Activated naive CD4-positive, alpha-beta T cell treated with anti-CD3 and anti-CD28 coated beads, Interleukin-2, amount 50 U/mL, for 24 hours (primary cell): ENCODE measurements around the gene MAP3K15.
A peak's percentile ranks its signal among the peaks of the same experiment; 100 is the strongest.
"Not testable (repeated sequence)": the region's sequence is repeated elsewhere in the genome, so short reads cannot be mapped to it uniquely, and the experiment has no call there.

ENCODE experiments used
- H3K27ac Mint-ChIP-seq: one replicate; pipeline ENCODE4 v1.8.0; 2021; ENCODE audit warnings: mild to moderate bottlenecking, mixed read lengths
- H3K27me3 Mint-ChIP-seq: one replicate; pipeline ENCODE4 v1.8.0; 2021; ENCODE audit warnings: mixed read lengths
- H3K36me3 Mint-ChIP-seq: one replicate; pipeline ENCODE4 v1.8.0; 2021; ENCODE audit warnings: mixed read lengths
- H3K4me1 Mint-ChIP-seq: one replicate; pipeline ENCODE4 v1.8.0; 2021; ENCODE audit warnings: mixed read lengths
- H3K4me3 Mint-ChIP-seq: one replicate; pipeline ENCODE4 v1.8.0; 2021; ENCODE audit warnings: mild to moderate bottlenecking, mixed read lengths
- H3K9me3 Mint-ChIP-seq: one replicate; pipeline ENCODE4 v1.8.0; 2021; ENCODE audit warnings: mixed read lengths

Gene MAP3K15

DNA sequence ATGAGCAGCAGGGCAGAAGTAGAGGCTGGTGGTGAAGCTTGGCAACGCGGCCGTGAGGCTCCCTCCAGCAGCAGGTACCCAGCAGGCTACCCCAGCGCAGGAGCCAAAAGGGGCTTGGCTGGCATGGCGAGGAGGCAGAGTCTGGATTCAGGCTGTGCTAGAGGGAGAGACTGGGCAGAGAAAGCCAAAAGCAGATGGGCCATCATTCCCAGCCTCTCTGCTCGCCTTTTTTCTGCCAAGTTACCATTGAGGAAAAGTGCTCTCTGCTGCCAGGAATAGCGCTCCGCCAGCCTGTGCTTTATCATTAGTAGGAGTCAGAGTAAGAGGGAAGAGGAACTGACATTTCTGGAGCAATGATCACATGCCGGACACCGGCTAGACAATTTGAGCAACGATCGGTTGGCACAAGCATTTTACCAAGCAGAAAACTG, 28.7 kb upstream of the MAP3K15 start:
- Mint-ChIP-seq H3K27me3 (no peaks in the 10 kb centered on the region), H3K27ac (no peak overlapping the region), H3K9me3 (no peaks in the 10 kb centered on the region), H3K4me3 (no peak overlapping the region), H3K36me3 (peaks cover 14% of the 10 kb centered on the region), H3K4me1 (peaks cover 14% of the 10 kb centered on the region)

DNA sequence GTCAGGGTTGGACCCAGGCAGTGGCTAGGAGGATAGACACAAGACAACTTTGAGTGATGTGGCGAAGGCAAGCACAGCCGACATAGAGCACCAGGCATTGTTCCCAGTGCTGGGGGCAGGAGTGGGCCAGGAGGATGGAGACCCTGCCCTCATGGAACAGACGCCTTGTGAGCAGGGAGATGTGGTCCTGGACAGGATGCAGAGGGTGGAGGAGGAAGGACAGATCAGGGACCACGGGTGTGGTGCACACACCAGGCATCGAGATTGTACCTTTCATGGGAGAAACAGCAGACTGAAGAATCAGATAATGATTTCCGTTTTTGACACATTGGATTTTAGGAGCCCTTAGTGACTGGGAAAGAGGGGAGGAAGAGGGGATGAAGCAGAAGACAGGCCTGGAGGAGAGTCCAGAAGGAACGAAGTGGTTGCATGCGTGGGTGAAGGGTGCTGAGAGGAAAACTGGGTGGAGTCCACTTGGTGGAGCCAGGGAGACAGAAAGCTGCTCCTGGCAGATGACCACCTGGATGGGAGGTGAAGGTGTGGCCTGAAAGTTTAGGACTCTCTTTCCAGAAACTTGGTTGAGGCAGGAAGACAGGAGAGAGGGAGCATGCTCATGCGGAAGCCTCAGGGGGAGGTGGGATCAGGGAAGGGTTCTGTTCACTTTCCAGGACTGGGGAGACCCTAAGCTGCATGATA, 27.9 kb upstream of the MAP3K15 start:
- Mint-ChIP-seq H3K9me3 (no peaks in the 10 kb centered on the region), H3K27me3 (no peaks in the 10 kb centered on the region), H3K27ac (peak overlapping the region; percentile 20), H3K36me3 (peaks cover 11% of the 10 kb centered on the region), H3K4me1 (peaks cover 8% of the 10 kb centered on the region), H3K4me3 (no peak overlapping the region)

DNA sequence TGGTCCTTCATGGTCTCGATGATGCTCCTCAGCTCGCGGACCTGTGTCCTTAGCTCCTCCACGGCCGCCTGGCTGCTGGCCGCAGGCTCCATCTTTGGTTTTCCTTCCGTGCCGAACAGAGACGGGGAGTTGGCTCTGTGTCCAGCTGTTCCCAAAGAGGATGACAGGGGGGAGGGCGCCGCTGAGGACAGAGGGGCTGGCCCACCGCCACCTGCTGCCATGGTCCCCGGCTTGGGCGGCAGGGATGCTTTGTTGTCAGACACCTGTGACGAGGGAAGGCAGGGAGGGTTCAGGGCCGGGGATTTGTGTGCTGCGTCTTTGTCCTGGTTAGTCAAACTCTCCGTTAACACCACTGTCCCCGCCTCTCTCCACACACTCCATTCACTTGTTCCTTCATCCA, 26.6 kb upstream of the MAP3K15 start:
- Mint-ChIP-seq H3K27ac (no peak overlapping the region), H3K4me1 (peaks cover 5% of the 10 kb centered on the region), H3K36me3 (peaks cover 8% of the 10 kb centered on the region), H3K27me3 (no peaks in the 10 kb centered on the region), H3K9me3 (no peaks in the 10 kb centered on the region), H3K4me3 (no peak overlapping the region)

DNA sequence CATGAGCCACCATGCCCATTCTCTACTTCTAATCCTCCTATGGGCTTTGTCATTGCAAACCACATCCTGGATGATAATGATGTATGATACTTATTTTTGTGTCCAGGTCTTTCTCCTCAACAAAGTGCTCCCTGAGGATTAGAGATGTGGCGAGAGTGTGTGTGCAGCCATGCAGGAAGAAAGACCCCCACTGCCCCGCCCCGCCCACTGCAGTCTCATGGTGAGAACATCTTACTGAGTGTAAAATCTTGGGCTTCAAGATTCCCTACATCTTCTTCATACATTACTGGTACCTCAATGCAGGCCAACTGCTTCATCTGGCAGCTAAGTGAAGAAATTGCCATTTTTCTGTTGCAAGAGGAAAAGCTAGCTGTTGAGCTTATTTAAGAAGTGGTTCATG, 25.9 kb upstream of the MAP3K15 start:
- Mint-ChIP-seq H3K9me3 (no peaks in the 10 kb centered on the region), H3K4me3 (no peak overlapping the region), H3K36me3 (peaks cover 8% of the 10 kb centered on the region), H3K27ac (no peak overlapping the region), H3K4me1 (peaks cover 5% of the 10 kb centered on the region), H3K27me3 (no peaks in the 10 kb centered on the region)

DNA sequence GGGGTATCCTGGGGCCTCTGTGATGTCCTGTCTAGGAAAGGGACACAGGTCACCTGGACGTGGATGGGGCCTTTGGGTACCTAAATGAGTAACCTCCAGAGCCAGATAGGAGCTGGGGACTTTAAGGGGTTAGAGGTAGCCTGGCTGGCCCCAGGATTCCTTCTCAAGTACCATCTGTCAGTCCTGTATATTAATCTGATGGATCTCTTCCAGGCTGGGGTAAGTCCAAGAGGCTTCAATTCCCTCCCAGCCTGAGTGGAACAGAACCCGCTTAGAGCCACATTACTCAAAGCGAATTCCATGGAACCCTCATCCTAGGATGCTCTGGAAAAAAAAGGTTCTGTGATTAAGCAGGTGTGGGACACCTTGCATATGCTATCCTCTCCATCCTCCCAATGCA, 24.8 kb upstream of the MAP3K15 start:
- no peak overlapping the region for H3K4me3 Mint-ChIP-seq
- no peaks in the 10 kb centered on the region for H3K9me3 Mint-ChIP-seq
- H3K36me3 Mint-ChIP-seq, result peaks cover 8% of the 10 kb centered on the region
- no peak overlapping the region for H3K27ac Mint-ChIP-seq
- peaks cover 5% of the 10 kb centered on the region for H3K4me1 Mint-ChIP-seq
- H3K27me3 Mint-ChIP-seq, result no peaks in the 10 kb centered on the region

DNA sequence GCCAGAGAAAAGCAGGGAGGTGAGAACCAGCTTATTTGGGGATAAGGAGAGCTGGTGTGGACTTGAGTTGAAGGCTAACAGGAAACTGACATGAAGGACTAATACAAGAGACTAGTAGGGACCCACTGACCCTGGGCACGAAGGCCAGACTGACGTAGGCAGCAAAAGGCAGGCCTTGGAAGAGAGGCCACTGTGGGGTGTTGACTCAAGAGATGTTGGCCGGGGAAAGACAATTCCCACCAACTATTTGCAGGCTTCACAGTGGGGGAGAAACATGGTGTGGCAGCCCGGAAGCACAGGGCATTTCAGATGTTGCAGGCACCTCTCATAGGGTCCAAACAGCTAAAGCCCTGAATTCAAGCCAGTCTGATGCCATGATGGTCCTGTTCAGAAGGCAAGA, 24.4 kb upstream of the MAP3K15 start:
- no peak overlapping the region for H3K4me3 Mint-ChIP-seq
- H3K27me3 Mint-ChIP-seq, result no peaks in the 10 kb centered on the region
- peak overlapping the region; percentile 61 for H3K27ac Mint-ChIP-seq
- H3K36me3 Mint-ChIP-seq, result peaks cover 8% of the 10 kb centered on the region
- no peaks in the 10 kb centered on the region for H3K9me3 Mint-ChIP-seq
- peaks cover 2% of the 10 kb centered on the region for H3K4me1 Mint-ChIP-seq

DNA sequence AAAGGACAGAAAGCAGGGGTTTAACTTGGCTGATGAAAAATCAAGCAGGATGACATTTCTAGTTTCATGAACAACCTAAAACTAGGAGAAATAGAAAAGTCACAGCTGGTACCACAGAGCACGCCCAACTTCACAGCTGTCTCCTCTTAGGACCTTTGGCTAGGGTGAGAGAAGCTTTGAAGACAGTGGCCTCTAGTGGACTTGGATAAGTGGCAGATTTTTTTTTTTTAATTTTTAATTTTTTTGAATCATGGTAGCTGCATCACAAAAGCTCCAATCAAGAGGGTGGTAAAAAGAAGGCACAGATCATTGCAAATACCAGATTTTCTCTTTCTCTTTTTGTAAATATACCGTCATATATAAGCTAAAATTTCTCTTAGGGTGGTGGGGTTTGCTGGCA, 20.2 kb upstream of the MAP3K15 start:
- H3K4me1 Mint-ChIP-seq, result no peaks in the 10 kb centered on the region
- peak overlapping the region; percentile 51 for H3K27ac Mint-ChIP-seq
- peaks cover 4% of the 10 kb centered on the region for H3K36me3 Mint-ChIP-seq
- no peak overlapping the region for H3K4me3 Mint-ChIP-seq
- H3K27me3 Mint-ChIP-seq, result no peaks in the 10 kb centered on the region
- H3K9me3 Mint-ChIP-seq, result no peaks in the 10 kb centered on the region

DNA sequence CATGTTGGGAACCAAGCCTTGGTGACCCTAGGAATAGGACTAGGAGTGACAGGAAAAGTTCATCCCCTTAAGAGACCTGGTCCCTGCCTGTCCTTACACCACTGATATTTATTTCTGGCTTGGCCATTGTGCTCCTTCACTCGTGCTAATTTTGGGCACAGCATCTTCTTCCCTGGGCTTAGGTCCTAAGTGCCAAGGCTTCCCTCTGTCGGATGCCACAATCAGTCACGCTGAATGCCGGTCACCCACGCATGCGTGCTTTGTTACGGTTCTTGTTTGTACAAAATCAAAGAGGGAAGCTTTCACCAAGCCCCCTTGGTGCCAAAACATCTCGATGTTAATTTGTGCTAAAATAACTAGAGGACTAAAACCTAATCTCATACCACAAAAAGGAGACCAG, 17.4 kb upstream of the MAP3K15 start:
- H3K4me3 Mint-ChIP-seq, result no peak overlapping the region
- H3K27me3 Mint-ChIP-seq, result no peaks in the 10 kb centered on the region
- H3K27ac Mint-ChIP-seq, result no peak overlapping the region
- H3K36me3 Mint-ChIP-seq, result peaks cover 4% of the 10 kb centered on the region
- no peaks in the 10 kb centered on the region for H3K4me1 Mint-ChIP-seq
- H3K9me3 Mint-ChIP-seq, result no peaks in the 10 kb centered on the region

DNA sequence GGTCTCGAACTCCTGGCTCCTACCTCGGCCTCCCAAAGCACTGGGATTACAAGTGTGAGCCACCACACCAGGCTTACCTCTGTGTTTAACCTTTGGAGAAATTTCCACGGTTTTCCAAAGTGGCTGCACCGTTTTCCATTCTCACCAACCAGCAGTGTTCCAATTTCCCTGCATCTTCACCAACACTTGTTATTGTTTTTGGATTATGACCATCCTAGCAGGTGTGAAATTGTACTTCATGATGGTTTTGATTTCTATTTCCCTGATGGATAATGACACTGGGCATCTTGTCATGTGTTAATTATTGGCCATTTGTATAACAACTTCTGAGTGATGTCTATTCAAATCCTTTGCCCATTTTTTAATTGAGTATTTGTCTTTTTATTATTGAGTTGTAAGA, 2.7 kb upstream of the MAP3K15 start:
- no peaks in the 10 kb centered on the region for H3K36me3 Mint-ChIP-seq
- H3K4me1 Mint-ChIP-seq, result no peaks in the 10 kb centered on the region
- no peak overlapping the region for H3K27ac Mint-ChIP-seq
- H3K9me3 Mint-ChIP-seq, result no peaks in the 10 kb centered on the region
- H3K4me3 Mint-ChIP-seq, result no peak overlapping the region
- peaks cover 20% of the 10 kb centered on the region for H3K27me3 Mint-ChIP-seq

DNA sequence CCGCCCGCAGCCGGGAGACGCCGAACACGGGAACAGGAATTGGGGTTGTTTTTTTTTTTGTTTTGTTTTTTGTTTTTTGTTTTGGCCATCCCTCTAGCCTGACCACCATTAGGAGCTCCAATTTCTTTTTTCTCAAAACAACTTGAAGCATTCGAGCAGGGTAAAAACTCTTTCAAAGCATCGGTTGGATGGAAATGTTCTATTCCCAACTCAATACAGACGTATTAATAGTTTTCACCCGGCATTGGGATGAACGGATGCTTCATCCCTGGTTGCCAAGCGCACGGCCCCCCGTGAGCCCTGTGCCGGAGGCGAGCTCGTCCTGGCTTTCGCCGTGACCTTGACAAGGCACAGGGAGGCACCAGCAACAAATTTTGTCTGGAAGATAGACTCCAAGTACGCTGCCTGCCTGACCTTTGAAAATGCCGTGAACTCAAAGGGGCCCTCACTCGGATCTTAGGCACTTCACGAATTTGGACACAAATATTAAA, 352 bp upstream of the MAP3K15 start:
- Mint-ChIP-seq H3K36me3 (no peaks in the 10 kb centered on the region), H3K9me3 (no peaks in the 10 kb centered on the region), H3K27me3 (peaks cover 20% of the 10 kb centered on the region), H3K4me1 (no peaks in the 10 kb centered on the region), H3K27ac (no peak overlapping the region), H3K4me3 (peak overlapping the region; percentile 30)

DNA sequence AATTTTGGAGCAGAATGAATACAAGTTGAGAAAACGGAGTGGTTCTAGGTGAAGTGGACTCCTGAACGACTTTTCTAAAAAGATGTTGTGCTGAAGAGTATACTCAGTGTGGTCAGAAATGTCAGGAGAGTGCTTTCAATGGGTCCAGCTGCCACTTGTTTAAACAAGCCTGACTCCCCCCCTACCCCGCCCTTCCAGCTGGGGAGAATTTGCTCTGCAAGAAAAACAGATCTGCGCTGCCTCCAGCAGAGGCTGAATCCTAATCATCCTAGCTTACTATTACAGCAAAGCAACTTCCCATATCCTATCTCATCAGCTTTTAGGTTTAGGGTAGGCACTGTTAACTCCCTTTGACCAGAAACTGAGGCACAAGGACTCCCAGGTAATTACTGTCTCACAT, 1.9 kb downstream of the MAP3K15 start:
- H3K27me3 Mint-ChIP-seq, result peaks cover 17% of the 10 kb centered on the region
- H3K4me1 Mint-ChIP-seq, result no peaks in the 10 kb centered on the region
- peaks cover 2% of the 10 kb centered on the region for H3K36me3 Mint-ChIP-seq
- H3K27ac Mint-ChIP-seq, result no peak overlapping the region
- no peaks in the 10 kb centered on the region for H3K9me3 Mint-ChIP-seq
- no peak overlapping the region for H3K4me3 Mint-ChIP-seq

DNA sequence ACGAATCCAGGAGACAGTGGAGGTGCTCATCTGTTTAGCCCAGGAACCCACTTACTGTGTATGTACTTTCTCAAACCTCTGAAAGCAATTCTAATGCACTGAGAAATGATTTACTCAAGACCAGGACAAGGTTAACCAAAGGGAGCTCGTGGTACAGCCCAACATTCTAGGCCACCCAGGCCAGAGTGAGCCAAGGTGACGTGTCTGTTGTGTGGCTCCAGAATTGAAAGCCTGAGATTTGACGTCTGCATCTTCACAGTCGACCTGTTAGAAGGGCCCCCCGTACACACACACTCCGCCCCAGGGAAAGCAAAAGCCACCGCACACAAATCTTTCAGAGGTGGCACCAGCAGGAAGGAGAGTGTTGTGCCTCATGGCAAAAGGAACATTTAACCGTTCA, 2.3 kb downstream of the MAP3K15 start:
- peaks cover 2% of the 10 kb centered on the region for H3K36me3 Mint-ChIP-seq
- no peaks in the 10 kb centered on the region for H3K4me1 Mint-ChIP-seq

DNA sequence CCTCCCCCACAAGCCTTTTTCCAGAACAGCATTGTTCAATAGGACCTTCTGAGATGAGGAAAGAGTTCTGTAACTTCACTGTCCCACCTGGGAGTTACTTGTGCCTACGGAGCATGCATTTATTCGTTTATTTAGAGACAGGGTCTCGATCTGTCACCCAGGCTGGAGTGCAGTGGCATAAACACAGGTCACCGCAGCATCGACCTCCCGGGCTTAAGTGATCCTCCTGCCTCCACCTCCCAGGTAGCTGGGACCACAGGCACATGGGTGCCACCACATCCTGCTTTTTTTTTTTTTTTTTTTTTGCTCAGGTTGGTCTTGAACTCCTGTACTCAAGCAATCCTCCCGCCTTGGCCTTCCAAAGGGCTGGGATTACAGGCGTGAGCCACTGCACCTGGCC, 2.9 kb downstream of the MAP3K15 start:
- H3K4me3 Mint-ChIP-seq, result no peak overlapping the region
- peaks cover 12% of the 10 kb centered on the region for H3K27me3 Mint-ChIP-seq
- no peaks in the 10 kb centered on the region for H3K9me3 Mint-ChIP-seq
- H3K36me3 Mint-ChIP-seq, result peaks cover 2% of the 10 kb centered on the region
- H3K27ac Mint-ChIP-seq, result no peak overlapping the region
- H3K4me1 Mint-ChIP-seq, result no peaks in the 10 kb centered on the region

More for the DNA sequence above, 2.3 kb downstream of the MAP3K15 start:
- Mint-ChIP-seq H3K4me3 (no peak overlapping the region), H3K27ac (no peak overlapping the region), H3K27me3 (peaks cover 14% of the 10 kb centered on the region), H3K9me3 (no peaks in the 10 kb centered on the region)

DNA sequence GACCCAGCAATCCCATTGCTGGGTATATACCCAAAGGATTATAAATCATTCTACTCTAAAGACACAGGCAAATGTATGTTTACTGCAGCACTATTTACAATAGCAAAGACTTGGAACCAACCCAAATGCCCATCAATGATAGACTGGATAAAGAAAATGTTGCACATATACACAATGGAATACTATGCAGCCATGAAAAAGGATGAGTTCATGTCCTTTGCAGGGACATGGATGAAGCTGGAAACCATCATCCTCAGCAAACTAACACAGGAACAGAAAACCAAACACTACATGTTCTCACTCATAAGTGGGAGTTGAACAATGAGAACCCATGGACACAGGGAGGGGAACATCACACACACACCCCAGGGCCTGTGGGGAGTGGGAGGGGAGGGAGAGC, 3.5 kb downstream of the MAP3K15 start:
- H3K4me3 Mint-ChIP-seq, H3K9me3 Mint-ChIP-seq, H3K36me3 Mint-ChIP-seq, H3K4me1 Mint-ChIP-seq, H3K27ac Mint-ChIP-seq, H3K27me3 Mint-ChIP-seq: not testable (repeated sequence)

DNA sequence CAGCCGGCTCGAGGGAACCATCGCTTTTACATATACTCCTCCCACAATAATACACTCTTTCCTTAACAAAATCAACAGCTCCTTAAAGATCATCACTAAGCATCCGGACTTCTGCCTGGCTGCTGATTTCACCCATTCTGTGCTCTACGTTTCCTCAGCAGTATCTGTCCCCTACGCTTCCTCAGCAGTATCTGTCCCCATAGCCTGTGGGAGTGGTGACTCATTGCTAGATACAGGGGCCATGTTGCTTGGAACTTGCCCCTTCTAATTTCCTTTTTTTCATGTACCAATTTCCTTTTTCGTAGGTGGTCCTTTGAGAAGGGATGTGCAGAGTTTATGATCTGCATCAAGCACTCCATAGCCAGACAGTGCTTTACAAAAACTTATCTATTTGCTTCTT, 18.6 kb downstream of the MAP3K15 start:
- Mint-ChIP-seq H3K4me1 (no peaks in the 10 kb centered on the region), H3K27me3 (peaks cover 2% of the 10 kb centered on the region), H3K4me3 (no peak overlapping the region), H3K27ac (no peak overlapping the region), H3K9me3 (no peaks in the 10 kb centered on the region), H3K36me3 (no peaks in the 10 kb centered on the region)

DNA sequence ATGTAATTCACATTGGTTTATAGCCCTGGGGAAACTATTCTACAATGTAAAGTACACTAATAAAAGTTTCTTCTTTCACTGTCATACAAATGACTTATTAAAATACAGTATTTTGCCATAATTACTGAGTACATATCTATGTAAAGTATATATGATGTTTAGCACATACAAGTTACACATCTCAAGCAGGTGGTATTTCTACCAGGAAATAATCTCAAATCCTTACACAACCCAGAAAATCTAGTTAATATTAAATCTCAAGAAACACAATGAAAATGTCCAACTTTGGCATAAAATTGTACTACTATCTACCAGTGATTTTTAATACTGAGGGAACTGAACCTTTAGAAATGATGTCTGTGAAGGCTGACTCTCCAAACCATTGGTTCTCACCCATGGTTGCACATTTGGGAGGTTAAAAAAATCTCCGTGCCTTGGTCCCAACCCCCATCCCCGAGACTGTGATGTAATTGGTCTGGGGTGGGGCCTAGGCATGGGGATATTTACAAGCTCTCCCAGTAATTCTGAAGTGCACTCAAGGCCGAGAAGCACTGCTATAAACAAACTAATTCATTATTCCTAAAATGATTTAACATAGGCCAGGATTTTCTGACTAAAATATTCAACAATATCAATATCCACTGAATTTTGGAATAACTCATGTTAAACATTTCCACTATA, 27.6 kb downstream of the MAP3K15 start:
- Mint-ChIP-seq H3K27me3 (no peaks in the 10 kb centered on the region), H3K4me3 (no peak overlapping the region), H3K36me3 (no peaks in the 10 kb centered on the region), H3K4me1 (peaks cover 8% of the 10 kb centered on the region), H3K9me3 (no peaks in the 10 kb centered on the region), H3K27ac (no peak overlapping the region)
